C4-2B (cell line): Measurements from ENCODE around the gene USP34.

Source experiments
- CTCF ChIP-seq: fragments of 450-650 bp; conservative IDR thresholded peaks from 2 replicates; pipeline ENCODE4 v1.5.1; 2017; ENCODE audit warnings: mild to moderate bottlenecking
- ZFX ChIP-seq: fragments of 450-650 bp; IDR thresholded peaks from 2 replicates; pipeline ENCODE4 v1.6.1; 2017

GRCh38 chr2:61426267-61426897 lies 44.5 kb downstream of the USP34 start:
- no peak; the same call in 1 of the 2 replicates for TF ChIP-seq CTCF
- no peak for TF ChIP-seq ZFX
